KOPT-K1 (cell line): ENCODE data around the gene AUH.

Source experiments
- H3K27ac ChIP-seq: fragments of 200-600 bp; sonication (generic); 2 replicates; pipeline ENCODE4 v1.5.1; 2016; ENCODE audit warnings: antibody characterized with exemption, mild to moderate bottlenecking, low read depth, low read length; ENCODE audit not compliant: poor library complexity, severe bottlenecking
- H3K36me3 ChIP-seq: fragments of 200-600 bp; sonication (generic); 2 replicates; pipeline ENCODE4 v1.5.1; 2017; ENCODE audit warnings: antibody characterized with exemption, mild to moderate bottlenecking, low read length, moderate library complexity; ENCODE audit not compliant: insufficient read depth
- H3K9me3 ChIP-seq: fragments of 200-600 bp; sonication (generic); 2 replicates; pipeline ENCODE4 v1.5.1; 2017; ENCODE audit warnings: antibody characterized with exemption, low read length, mild to moderate bottlenecking; ENCODE audit not compliant: insufficient read depth, poor library complexity, severe bottlenecking

The AUH gene

DNA sequence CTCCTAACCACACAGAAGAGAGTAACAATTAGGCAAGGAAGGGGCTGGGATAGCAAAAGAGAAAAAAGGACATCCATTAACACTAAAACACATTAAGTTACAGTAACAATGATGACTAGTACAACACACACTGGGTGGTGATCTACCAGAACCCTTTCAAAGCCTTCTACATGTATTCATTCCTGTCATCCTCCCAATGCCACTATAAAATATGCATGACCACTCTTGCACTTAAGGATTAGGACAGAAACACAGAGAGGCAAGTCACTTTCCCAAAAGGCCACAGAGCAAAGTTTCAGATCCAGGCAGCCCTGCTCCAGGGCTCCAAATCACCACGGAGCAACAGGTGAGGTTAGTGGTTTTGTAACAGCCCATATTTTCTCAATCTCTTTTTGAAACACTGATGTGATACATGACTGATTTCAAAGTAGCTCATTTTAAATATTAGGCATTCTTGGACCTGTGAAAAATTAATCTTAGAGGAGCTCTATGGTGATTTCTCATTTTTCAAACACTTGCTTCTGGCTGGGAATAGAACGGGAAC lies 86.7 kb downstream of the AUH start:
- H3K27ac ChIP-seq, result no peak overlapping the region
- H3K36me3 ChIP-seq, result no peaks in the 10 kb centered on the region
- H3K9me3 ChIP-seq, result no peaks in the 10 kb centered on the region

GRCh38 chr9:91273853-91274552 lies 87.7 kb downstream of the AUH start:
- H3K36me3 ChIP-seq, result no peaks in the 10 kb centered on the region
- H3K27ac ChIP-seq, result no peak overlapping the region
- no peaks in the 10 kb centered on the region for H3K9me3 ChIP-seq

- H3K9me3 ChIP-seq, result no peaks in the 10 kb centered on the region
- no peaks in the 10 kb centered on the region for H3K36me3 ChIP-seq
- no peak overlapping the region for H3K27ac ChIP-seq
Measured at GRCh38 chr9:91271156-91271555, 90.6 kb downstream of the AUH start.

DNA sequence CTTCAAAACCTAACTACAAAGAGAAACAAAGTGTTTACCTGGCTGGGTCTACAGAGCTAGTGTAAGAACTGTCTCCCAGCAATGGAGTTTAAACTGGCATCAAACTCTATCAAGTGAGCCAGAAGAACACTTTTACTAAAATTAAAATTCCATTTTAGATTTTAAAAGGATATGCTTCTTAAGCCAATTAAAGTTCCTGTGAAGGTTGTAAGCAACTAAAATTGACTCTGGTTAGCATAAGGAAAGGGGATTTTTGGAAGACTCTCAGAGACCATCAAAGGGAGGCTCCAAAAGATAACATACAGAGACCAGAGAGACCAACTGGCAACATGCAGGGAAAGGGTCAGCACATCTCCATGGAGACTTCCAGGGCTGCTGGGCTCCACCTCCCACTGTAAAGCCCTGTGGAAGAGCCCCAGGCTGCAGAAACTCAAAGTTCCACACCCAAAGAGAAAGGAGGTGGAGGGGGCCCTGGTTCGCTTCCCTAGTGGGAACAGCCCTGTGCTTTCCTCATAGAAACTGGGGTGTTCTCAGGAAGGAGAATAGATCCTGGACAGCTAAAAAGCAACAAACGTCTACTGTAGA lies 91.7 kb downstream of the AUH start:
- Histone ChIP-seq H3K27ac (no peak overlapping the region), H3K9me3 (no peaks in the 10 kb centered on the region), H3K36me3 (no peaks in the 10 kb centered on the region)

GRCh38 chr9:91266448-91266847 lies 95.3 kb downstream of the AUH start:
- no peak overlapping the region for H3K27ac ChIP-seq
- no peaks in the 10 kb centered on the region for H3K9me3 ChIP-seq
- H3K36me3 ChIP-seq, result no peaks in the 10 kb centered on the region

- Histone ChIP-seq H3K36me3 (no peaks in the 10 kb centered on the region), H3K9me3 (no peaks in the 10 kb centered on the region), H3K27ac (no peak overlapping the region)
Measured at GRCh38 chr9:91265514-91265913, 96.2 kb downstream of the AUH start.

DNA sequence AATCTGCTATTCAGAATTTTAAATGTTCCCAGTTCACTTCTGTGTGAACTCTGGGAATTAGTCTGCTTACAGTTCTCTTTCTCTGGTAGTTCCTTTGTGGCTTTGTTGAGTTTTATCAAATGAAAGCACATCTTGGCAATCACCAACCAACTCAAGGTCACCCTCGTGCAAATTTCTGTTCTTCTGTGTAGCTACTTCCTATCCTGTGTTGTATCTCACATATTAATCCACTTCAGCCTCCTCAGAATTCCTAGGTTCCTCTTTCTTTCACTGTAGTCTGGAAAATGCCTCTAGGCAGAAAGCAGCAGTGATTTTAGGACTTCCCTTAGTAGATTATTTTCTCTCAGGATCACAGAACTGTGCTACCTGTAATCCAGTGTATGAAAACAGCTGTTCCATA lies 100.3 kb downstream of the AUH start:
- no peak overlapping the region for H3K27ac ChIP-seq
- H3K9me3 ChIP-seq, result no peaks in the 10 kb centered on the region
- H3K36me3 ChIP-seq, result no peaks in the 10 kb centered on the region

DNA sequence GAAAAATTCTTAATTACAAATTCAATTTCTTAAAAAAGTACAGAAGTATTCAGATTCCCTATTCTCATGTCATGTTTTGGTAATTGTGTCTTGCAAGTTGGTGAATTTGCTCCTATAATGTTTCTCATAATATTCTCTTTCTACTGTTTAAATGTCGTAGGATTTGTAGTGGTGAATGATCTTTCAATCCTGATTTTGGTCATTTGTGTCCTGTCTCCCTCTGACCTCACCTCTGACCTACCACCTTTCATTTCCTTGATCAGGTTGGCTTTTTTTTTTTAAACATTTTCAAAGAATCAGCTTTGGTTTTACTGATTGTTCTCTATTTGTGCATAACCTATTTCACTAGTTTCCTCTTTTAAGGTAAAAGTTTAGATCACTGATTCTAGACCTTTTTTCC lies 102.6 kb downstream of the AUH start:
- H3K27ac ChIP-seq, result no peak overlapping the region
- no peaks in the 10 kb centered on the region for H3K36me3 ChIP-seq

DNA sequence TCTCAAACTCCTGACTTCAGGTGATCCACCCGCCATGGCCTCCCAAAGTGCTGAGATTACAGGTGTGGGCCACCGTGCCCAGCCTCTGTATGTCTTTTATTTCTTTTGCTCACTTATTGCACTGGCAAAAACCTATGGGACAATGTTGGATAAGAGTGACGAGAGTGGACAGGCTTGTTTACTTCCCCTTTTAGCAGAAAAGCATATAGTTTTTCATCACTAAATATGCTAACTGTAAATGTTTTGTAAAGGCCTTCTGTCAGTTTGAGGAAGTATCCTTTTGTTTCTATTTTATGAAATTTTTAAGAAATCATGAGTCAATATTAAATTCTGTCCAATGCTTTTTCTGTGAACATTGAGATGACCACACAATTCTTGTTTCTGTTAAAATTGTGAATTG lies 103.3 kb downstream of the AUH start:
- Histone ChIP-seq H3K27ac (no peak overlapping the region), H3K9me3 (no peaks in the 10 kb centered on the region), H3K36me3 (no peaks in the 10 kb centered on the region)

More for the DNA sequence above, 102.6 kb downstream of the AUH start:
- no peaks in the 10 kb centered on the region for H3K9me3 ChIP-seq

DNA sequence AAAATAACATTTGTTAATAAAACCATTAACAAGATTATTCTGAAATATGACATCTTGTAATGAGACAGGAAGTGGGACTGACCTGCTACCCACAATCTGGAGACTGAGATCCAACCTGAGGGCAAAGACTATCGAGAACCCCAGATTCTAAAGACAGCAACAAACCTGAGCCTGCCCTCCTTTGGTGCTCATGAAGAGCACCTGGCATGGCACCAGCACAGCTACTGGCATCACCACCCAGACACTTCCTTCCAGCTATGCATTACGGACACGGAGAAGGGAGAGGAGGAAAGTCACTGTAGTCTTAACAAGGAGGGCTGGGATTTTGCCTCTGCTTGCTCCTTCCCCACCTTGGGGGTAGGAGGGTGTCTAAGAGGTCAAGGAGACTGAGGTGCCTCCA lies 105.5 kb downstream of the AUH start:
- Histone ChIP-seq H3K9me3 (no peaks in the 10 kb centered on the region), H3K36me3 (no peaks in the 10 kb centered on the region), H3K27ac (no peak overlapping the region)

DNA sequence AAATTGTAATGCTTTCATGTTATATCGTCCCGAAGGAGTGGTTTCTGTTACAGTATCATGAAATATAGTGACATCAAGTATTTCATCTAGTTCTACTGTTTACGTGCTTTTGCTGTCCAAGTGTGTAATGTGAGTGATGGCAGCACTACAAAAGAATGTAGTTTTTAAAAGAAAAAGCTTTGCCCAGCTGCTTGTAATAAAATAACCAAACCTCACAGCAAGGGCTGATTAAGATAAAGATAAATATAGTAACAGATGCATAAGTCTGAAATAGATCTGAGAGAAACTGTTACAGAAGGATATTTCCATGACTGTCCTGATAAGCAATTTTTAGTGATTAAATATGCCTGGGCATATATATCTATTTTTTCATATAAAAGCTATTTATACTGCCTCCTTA lies 106.4 kb downstream of the AUH start:
- Histone ChIP-seq H3K9me3 (no peaks in the 10 kb centered on the region), H3K27ac (no peak overlapping the region), H3K36me3 (no peaks in the 10 kb centered on the region)

DNA sequence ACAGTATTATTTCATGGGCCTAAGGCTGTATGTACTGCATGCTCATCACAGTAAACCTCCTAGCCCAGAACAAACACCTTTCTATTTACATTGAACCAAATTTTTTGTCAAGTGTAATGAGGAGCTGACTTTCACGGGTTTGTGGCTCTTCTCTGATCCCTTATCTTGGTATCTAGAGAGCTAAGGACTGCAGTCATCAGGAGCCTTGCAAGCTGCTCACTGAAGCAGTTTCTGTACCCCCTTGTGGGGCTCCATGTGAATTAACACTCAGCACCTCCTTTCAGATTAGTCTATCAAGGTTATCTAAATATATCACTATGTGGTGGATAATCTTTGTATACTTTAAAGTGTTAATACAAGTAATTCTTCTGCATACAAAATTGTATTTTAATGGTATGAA lies 108.2 kb downstream of the AUH start:
- no peaks in the 10 kb centered on the region for H3K9me3 ChIP-seq
- H3K27ac ChIP-seq, result no peak overlapping the region
- H3K36me3 ChIP-seq, result no peaks in the 10 kb centered on the region

DNA sequence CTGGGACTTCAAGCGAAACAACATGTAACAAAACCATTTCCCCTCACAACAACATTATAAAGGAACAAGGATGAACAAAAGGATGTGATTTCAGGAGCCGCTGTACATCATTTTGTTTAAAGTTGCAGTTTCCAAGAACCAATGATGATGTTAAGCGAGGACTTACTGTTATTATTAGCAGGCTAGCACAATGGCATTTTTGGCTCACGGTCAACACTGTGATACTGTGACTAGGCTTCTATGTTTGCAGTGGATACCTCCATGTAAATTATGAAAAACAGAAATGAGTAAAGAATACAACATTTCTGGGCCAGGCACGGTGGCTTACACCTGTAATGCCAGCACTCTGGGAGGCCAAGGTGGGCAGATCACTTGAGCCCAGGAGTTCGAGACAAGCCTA lies 113.0 kb downstream of the AUH start:
- H3K27ac ChIP-seq, result no peak overlapping the region
- H3K9me3 ChIP-seq, result no peaks in the 10 kb centered on the region
- no peaks in the 10 kb centered on the region for H3K36me3 ChIP-seq

DNA sequence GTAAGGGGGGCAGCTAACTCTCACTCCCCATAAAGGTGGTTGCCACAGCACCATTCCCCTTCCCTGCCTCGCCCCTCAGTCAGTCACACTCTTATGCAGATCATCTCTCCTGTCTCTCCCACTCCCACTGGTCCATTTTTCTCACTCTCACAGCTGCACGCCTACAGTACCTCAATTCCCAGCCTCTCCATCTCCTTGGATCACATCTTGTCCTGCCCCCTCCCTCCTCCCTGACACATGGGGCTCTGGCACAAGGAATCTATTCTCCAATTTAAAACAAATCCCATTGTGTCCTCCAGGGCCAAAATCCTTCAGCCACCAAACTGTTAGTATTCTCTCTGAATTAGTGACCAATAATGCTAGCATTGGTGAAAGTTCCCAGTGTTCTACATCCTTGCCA lies 114.4 kb downstream of the AUH start:
- no peaks in the 10 kb centered on the region for H3K9me3 ChIP-seq
- no peak overlapping the region for H3K27ac ChIP-seq
- no peaks in the 10 kb centered on the region for H3K36me3 ChIP-seq

DNA sequence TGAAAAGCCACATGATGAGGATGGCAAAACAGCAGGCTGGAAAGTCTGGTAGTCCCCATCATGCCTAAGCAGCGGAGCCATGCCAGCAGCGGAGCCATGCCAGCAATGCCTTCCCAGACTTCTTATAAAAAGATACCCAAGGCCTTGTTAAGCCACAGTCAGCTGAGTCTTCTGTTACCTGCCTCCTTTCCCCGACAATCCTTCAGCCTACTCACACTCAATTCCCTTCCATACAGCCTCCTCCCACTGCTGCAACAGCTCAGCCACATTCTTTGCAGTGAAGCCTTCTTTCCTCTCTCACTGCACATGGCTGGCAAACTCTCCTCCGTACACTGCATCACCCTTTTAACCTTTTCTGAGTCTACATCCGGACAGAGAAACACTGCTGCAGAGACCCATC lies 114.9 kb downstream of the AUH start:
- H3K36me3 ChIP-seq, result no peaks in the 10 kb centered on the region
- no peaks in the 10 kb centered on the region for H3K9me3 ChIP-seq
- no peak overlapping the region for H3K27ac ChIP-seq
